ENCODE results near the gene TMEM236.

DNA sequence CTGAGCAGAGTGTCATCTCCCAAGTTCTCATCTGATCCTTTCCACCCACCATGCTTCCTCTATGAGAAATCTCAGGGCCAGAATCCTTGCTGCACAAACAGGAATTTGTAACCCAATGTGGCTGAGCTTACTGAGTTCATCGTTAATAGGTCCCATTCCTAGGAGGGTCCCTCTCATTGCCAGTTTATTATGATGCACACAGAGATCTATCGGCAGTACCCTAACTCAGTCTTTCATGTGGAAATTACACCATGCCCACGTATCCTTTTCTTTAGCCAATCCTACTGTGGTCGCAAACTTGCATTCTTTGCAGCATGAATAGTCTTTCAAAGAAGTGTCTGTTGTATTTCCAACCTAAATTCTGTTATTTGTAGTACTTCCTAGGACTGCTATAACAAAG lies 12.1 kb downstream of the TMEM236 start:
- TF ChIP-seq, protein P1, sequence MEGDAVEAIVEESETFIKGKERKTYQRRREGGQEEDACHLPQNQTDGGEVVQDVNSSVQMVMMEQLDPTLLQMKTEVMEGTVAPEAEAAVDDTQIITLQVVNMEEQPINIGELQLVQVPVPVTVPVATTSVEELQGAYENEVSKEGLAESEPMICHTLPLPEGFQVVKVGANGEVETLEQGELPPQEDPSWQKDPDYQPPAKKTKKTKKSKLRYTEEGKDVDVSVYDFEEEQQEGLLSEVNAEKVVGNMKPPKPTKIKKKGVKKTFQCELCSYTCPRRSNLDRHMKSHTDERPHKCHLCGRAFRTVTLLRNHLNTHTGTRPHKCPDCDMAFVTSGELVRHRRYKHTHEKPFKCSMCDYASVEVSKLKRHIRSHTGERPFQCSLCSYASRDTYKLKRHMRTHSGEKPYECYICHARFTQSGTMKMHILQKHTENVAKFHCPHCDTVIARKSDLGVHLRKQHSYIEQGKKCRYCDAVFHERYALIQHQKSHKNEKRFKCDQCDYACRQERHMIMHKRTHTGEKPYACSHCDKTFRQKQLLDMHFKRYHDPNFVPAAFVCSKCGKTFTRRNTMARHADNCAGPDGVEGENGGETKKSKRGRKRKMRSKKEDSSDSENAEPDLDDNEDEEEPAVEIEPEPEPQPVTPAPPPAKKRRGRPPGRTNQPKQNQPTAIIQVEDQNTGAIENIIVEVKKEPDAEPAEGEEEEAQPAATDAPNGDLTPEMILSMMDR (IDR thresholded peaks at IDR 0.05) = no peak
- TF ChIP-seq POLR2A (IDR thresholded peaks at IDR 0.05) = no peak
